ENCODE results near the gene SNED1. TPM values are rescaled to one million over a fixed set of nuclear protein-coding genes. Genes with fewer than 3 reads are reported as not detected.

The SNED1 gene
- polyA plus RNA-seq (2012; ENCODE audit: insufficient read length, low read depth), result 3.5 TPM

DNA sequence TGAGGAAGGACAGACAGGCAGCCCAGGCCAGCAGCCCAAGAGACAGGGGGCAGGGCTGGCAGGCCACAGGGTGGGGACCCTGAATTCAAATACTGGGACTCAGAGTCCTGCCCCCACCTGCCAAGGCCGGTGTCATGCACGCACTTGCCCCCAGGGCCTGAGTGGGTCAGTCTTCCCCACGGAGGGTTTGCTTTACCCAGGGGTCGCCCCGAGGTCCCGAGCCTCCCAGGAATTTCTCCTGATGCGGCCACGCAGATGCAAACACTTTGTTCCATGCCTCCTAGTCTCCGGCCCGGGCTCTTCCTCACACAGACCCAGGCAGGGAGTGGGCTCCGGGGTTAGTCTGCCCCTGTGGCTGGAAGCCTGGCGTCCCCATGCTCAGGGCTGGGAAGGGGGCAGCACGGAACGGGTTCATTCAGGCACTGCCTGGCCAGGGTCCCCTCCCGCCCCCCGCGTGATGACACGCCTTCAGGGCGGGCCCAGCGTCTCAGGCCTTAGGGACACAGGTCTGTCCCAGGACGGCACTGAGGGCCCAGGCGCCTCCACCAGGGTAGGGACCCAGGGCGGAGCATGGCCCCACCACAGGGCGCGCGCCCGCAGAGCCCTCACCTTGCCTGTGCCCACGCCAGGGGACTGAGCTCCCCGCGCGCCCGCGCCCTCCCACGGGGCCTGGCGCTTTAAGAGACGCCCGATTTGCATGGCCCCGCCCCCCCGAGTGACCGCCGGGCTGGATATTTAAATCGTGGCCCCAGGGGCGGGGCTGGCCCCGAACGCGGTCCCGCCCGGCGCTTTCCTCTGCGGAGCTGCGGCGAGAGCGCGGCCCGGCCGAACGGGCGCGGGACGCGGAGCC lies at the start of gene SNED1:
Gene SNED1 (plus strand): TSS at position 763 of the 850 bp plus-strand sequence. CDS start 220 bp downstream, outside the sequence.
- no peak for TF ChIP-seq FOXP2 (optimal IDR thresholded peaks at IDR 0.05; ENCODE audit: borderline replicate concordance, extremely low read depth, extremely low read length, insufficient read depth)
- TF ChIP-seq, protein P1, sequence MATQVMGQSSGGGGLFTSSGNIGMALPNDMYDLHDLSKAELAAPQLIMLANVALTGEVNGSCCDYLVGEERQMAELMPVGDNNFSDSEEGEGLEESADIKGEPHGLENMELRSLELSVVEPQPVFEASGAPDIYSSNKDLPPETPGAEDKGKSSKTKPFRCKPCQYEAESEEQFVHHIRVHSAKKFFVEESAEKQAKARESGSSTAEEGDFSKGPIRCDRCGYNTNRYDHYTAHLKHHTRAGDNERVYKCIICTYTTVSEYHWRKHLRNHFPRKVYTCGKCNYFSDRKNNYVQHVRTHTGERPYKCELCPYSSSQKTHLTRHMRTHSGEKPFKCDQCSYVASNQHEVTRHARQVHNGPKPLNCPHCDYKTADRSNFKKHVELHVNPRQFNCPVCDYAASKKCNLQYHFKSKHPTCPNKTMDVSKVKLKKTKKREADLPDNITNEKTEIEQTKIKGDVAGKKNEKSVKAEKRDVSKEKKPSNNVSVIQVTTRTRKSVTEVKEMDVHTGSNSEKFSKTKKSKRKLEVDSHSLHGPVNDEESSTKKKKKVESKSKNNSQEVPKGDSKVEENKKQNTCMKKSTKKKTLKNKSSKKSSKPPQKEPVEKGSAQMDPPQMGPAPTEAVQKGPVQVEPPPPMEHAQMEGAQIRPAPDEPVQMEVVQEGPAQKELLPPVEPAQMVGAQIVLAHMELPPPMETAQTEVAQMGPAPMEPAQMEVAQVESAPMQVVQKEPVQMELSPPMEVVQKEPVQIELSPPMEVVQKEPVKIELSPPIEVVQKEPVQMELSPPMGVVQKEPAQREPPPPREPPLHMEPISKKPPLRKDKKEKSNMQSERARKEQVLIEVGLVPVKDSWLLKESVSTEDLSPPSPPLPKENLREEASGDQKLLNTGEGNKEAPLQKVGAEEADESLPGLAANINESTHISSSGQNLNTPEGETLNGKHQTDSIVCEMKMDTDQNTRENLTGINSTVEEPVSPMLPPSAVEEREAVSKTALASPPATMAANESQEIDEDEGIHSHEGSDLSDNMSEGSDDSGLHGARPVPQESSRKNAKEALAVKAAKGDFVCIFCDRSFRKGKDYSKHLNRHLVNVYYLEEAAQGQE (IDR thresholded peaks at IDR 0.05; ENCODE audit: insufficient read depth in 1 of 2, low read depth in 2 of 2, low read length in 2 of 2), result no peak
- TF ChIP-seq TAF1 (IDR thresholded peaks at IDR 0.05; ENCODE audit: borderline replicate concordance, insufficient read depth, low read length), result no peak

DNA sequence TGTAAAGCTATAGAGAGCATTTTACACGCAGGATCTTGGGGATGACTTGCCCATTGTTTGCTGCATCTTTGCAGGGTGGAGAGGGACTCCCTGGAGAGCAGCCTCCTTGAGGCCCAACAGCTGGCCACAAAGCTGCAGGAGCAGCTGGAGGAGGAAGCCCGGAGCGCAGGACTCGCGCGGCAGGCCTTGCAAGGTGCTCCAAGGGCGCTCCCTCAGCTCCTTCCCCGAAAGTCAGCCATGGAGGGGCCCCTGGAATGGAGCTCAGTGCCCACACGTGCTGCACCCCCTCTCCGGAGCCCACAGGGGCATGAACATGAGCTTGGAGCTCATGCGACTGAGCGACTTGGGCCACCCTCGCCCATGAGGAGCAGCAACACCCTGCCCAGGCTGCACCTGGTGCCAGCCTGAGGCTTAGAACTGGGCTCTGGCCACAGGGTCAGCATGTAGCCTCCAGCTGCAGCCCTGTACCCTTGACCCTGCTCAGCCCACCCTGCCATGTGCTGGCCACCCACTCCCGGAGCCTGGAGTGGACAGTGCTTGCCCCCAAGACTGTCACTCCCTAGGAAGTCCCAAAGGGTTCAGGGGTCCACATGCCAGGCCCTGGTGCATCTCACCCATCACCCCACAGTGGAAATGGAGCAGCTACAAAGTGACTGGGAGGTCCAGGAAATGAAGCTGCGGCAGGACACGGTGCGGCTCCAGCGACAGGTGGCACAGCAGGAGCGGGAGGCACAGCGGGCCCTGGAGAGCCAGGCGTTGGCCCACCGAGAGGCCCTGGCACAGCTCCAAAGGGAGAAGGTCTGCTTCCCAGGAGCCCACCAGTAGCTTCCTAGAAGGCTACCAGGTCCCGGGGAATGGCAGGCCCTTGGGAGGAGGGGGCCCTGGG lies 49.3 kb upstream of the SNED1 start:
- TF ChIP-seq POLR2AphosphoS5 (IDR thresholded peaks at IDR 0.05; ENCODE audit: low read depth, low read length), result no peak
- no peak for TF ChIP-seq SIN3A (IDR thresholded peaks at IDR 0.05; ENCODE audit: borderline replicate concordance, insufficient read depth, low read length)
- TF ChIP-seq, protein P1 (IDR thresholded peaks at IDR 0.05; ENCODE audit: insufficient read depth in 1 of 2, low read depth in 2 of 2, low read length in 2 of 2), result no peak
- no peak for TF ChIP-seq FOXP2 (optimal IDR thresholded peaks at IDR 0.05; ENCODE audit: borderline replicate concordance, extremely low read depth, extremely low read length, insufficient read depth)
- TF ChIP-seq TAF1 (IDR thresholded peaks at IDR 0.05; ENCODE audit: borderline replicate concordance, insufficient read depth, low read length), result no peak

DNA sequence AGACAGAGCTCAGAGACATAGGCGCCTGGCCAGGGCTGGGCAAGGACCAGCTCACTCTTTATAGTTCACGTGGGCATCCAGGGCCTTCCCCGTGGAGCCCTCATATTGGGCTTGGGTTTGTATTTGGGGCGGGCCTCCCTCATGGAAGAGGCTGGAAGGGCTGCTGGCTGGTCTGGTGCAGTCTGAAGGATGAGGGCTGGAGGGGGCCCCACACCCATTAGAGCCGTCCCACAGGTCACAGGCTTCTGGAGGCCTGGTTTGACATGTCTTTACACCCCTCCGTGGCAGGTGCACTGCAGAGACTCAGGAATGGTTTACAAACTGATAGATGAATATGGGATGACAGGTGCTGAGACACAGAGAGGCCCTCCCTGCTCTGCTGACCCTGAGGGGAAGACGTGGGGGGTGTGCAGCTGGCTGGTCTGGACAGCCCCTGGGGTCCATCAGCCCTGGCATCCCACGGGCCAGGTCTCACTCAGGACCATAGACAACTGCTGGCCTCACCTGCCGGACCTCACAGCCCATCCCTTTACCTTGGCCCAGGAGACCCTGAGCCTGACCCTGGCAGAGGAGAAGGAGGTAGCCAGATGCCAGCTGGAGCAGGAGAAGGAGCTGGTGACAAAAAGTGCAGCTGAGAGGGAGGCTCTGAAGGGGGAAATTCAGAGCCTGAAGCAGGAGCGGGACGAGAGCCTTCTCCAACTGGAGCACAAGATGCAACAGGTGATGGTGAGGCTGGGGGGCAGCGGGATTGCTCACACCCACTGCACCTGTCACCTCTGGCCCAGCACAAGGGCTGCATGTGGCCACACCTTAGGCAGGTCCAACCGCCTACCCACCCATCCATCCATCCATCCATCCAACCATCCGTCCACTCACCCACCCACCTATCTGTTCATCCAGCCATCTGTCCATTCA lies 48.4 kb upstream of the SNED1 start:
- TF ChIP-seq SIN3A (IDR thresholded peaks at IDR 0.05; ENCODE audit: borderline replicate concordance, insufficient read depth, low read length) (no peak), FOXP2 (optimal IDR thresholded peaks at IDR 0.05; ENCODE audit: borderline replicate concordance, extremely low read depth, extremely low read length, insufficient read depth) (no peak), TAF1 (IDR thresholded peaks at IDR 0.05; ENCODE audit: borderline replicate concordance, insufficient read depth, low read length) (no peak), POLR2AphosphoS5 (IDR thresholded peaks at IDR 0.05; ENCODE audit: low read depth, low read length) (no peak)
- TF ChIP-seq, protein P1 (IDR thresholded peaks at IDR 0.05; ENCODE audit: insufficient read depth in 1 of 2, low read depth in 2 of 2, low read length in 2 of 2), result no peak

GRCh38 chr2:240951045-240951594 lies 47.3 kb upstream of the SNED1 start:
- TF ChIP-seq TAF1 (IDR thresholded peaks at IDR 0.05; ENCODE audit: borderline replicate concordance, insufficient read depth, low read length), result no peak
- TF ChIP-seq SIN3A (IDR thresholded peaks at IDR 0.05; ENCODE audit: borderline replicate concordance, insufficient read depth, low read length), result no peak
- TF ChIP-seq, protein P1 (IDR thresholded peaks at IDR 0.05; ENCODE audit: insufficient read depth in 1 of 2, low read depth in 2 of 2, low read length in 2 of 2), result no peak
- TF ChIP-seq FOXP2 (optimal IDR thresholded peaks at IDR 0.05; ENCODE audit: borderline replicate concordance, extremely low read depth, extremely low read length, insufficient read depth), result no peak
- TF ChIP-seq POLR2AphosphoS5 (IDR thresholded peaks at IDR 0.05; ENCODE audit: low read depth, low read length), result no peak
